ENCODE measurements around the gene MTUS2.

The MTUS2 gene

DNA sequence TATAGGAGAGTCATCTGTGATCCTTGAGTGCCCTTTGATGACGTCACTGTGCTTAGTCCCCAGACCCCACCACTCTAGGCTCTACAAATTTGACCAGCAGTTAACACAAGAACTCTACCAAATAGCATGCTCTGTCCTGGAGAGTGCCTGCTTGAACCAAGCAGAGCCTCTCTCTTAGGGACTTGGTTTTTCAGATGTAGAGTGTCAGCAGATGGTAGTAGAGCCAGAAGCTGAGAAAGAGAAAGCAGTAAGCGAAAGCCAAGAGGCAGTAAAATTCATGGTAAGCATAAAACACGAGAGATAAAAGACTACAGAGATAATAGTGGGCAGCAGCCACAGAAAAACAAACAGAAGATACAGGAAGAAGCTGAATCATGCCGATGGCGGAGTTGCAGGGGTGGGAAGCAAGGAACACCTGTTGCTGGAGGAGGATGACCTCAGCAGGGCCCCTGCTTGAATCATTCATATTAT is 582.1 kb downstream of the MTUS2 start:
- TF ChIP-seq, protein P1, sequence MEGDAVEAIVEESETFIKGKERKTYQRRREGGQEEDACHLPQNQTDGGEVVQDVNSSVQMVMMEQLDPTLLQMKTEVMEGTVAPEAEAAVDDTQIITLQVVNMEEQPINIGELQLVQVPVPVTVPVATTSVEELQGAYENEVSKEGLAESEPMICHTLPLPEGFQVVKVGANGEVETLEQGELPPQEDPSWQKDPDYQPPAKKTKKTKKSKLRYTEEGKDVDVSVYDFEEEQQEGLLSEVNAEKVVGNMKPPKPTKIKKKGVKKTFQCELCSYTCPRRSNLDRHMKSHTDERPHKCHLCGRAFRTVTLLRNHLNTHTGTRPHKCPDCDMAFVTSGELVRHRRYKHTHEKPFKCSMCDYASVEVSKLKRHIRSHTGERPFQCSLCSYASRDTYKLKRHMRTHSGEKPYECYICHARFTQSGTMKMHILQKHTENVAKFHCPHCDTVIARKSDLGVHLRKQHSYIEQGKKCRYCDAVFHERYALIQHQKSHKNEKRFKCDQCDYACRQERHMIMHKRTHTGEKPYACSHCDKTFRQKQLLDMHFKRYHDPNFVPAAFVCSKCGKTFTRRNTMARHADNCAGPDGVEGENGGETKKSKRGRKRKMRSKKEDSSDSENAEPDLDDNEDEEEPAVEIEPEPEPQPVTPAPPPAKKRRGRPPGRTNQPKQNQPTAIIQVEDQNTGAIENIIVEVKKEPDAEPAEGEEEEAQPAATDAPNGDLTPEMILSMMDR (IDR thresholded peaks at IDR 0.05; ENCODE audit: extremely low read depth, missing control alignments) = no peak

DNA sequence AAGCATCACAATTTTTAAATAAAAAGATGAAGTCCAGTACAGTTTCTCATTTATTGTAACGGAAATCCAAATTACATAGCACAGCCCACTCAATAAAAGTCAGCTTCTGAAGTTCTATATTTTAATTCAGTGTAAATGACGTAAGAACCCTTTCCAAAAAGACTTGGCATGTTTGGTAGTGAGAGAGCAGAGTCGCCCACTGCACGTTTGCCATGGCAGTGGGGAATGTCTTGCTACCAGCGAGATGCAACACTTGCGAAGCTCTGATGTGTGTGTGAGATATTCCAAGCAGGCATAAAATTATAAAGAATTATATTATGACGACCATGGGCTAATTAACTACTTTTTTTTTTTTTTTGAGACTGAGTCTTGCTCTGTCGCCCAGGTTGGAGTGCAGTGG is 585.3 kb downstream of the MTUS2 start:
- TF ChIP-seq, protein P1 (IDR thresholded peaks at IDR 0.05; ENCODE audit: extremely low read depth, missing control alignments) = no peak
- DNase-seq (ENCODE audit: low spot score) = no peak

More for the DNA sequence above, 582.1 kb downstream of the MTUS2 start:
- DNase-seq (ENCODE audit: low spot score) = no peak

DNA sequence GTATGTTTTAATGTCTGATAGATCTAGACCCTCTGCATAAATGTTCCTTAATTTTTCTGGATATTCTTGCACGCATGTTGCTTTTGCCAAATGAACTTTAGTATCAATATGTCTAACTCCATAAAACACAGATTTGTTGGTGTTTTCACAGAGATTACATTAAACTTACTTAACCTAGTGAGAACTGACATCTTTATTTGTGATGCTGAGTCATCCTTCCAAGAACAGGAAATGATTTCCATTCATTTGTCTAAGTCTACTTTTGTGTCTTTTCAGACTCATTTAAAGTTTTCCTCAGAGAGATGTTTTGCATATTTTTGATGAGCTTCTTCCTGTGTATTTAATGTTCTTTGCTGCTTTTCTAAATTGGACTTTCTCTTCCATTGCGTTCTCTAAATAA is 591.3 kb downstream of the MTUS2 start:
- TF ChIP-seq, protein P1 (IDR thresholded peaks at IDR 0.05; ENCODE audit: extremely low read depth, missing control alignments) = no peak

DNA sequence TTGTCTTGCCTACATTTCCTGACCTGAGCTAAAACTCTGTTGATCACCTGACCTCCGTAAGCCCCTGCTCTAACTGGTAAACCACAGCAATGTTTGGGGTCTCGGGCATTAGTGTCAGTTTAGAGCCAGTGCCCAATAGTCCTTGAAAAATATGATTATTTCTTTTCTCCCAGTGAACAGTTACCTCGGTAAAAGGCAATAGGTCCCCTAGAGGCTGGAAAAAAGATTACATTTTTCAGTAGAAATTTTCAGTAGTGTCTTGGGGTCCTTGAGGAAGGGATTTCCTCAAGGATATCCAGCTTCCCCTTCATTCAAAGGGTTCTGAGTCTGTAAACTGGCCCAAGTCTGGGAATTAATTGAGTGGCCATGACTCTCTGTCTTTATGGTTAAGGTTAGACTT is 597.9 kb downstream of the MTUS2 start:
- TF ChIP-seq, protein P1 (IDR thresholded peaks at IDR 0.05; ENCODE audit: extremely low read depth, missing control alignments) = no peak
- DNase-seq (ENCODE audit: low spot score) = no peak

More for the DNA sequence above, 591.3 kb downstream of the MTUS2 start:
- no peak for DNase-seq (ENCODE audit: low spot score)

DNA sequence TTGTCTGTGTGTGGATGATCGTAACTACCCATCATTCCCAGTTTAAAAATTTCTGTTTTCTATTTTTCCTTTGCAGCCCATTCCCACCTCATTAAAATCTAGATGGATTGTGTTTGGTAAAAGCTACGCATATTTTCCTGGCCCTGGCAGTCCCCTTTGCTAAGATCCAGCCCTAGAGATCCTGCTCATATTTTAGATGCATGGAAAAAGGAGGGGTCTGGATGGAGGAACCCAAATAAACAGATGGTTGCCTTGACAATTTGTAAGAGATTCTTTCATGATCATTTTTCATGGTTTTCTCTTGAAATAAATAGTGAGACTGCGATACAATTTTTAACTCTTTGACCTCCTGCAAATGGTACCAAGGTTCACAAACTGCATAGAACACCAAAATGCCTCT is 601.0 kb downstream of the MTUS2 start:
- DNase-seq (ENCODE audit: low spot score) = no peak
- TF ChIP-seq, protein P1 (IDR thresholded peaks at IDR 0.05; ENCODE audit: extremely low read depth, missing control alignments) = no peak

DNA sequence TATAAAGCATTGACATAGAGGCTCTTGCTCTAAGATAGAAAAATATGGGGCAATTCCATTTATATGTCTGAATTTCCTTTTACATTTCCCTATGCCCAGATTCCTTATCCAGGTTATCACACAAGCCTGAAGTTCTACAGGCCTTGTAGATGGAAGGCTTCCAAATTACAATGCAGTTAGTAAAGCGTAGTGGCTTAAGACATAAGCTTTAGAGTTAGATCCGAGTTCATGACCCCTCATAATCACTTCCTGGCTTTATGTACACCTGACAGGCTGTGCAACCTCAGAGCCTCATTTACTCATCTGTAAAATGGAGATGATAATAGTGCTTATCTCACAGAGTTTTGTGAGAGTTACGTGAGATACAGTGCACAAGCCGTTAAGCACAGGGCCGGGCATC is 601.9 kb downstream of the MTUS2 start:
- TF ChIP-seq, protein P1 (IDR thresholded peaks at IDR 0.05; ENCODE audit: extremely low read depth, missing control alignments) = no peak
- no peak for DNase-seq (ENCODE audit: low spot score)

DNA sequence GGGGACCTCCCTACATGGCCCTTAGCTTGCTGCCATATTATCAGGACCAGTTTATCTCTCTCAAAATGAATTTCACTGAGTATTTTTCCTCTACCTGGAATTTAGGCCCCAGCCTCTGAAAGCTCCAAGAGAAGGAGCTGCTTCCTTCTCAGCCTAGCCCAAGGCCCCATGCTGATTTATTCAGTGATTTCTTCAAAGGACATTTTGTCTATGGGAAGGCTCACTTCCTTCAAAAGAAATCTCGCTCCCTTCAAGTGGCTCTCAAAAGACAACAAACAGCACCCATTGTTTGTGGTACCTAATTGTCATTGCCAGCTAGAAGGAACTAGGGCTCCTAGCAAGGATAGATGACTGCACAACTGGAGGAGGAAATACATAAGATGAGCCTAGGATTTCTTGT is 602.9 kb downstream of the MTUS2 start:
- DNase-seq (ENCODE audit: low spot score) = no peak
- TF ChIP-seq, protein P1 (IDR thresholded peaks at IDR 0.05; ENCODE audit: extremely low read depth, missing control alignments) = no peak
